K562 (cell line): Measurements from ENCODE around the gene GALK2. TPM values are rescaled to one million over a fixed set of nuclear protein-coding genes. Genes with fewer than 3 reads are reported as not detected.

Experiments used
- ATAC-seq: fragments of 200-7000 bp; cut with Tn5 transposase; 3 replicates; pipeline ENCODE4 v1.9.1; 2020; ENCODE audit warnings: moderate library complexity
- BruUV-seq: library from RNA; stranded (reverse); fragments of 400-500 nt; replicated peaks from 2 replicates; lab custom pipeline; 2021; lab: Mats Ljungman, UMichigan
- CTCF ChIA-PET: fragments of 300-600 bp; formaldehyde crosslinking; extraction: SDS; loops from one replicate; lab custom pipeline; 2021; ENCODE audit warnings: low intra/inter-chr PET ratio; lab: Yijun Ruan, JAX
- POLR2A ChIA-PET: fragments of 300-600, 350-650 bp; sonication (Branson Sonifier 250); formaldehyde crosslinking; extraction: SDS; loops from one replicate; lab custom pipeline; 2021; ENCODE audit warnings: antibody characterized with exemption, inconsistent platforms; lab: Yijun Ruan, JAX
- DNase-seq, 4 experiments: peaks; one replicate each; pipeline versions ENCODE4 v3.0.0 to v3.0.0-alpha.2; 2011 to 2018; ENCODE audit warnings: low spot score in 3 of 4, mixed read lengths in 3 of 4; ENCODE audit errors: extremely low read depth in 1 of 4
- FAIRE-seq: peaks from 2 replicates; lab custom pipeline; 2011; peaks lifted over from hg19 to GRCh38; lab: Jason Lieb, UNC
- H2AFZ ChIP-seq: 2 replicates; pipeline ENCODE4 v1.6.0; 2011; ENCODE audit warnings: low read depth, low read length, control low read depth, inconsistent platforms
- H3K27ac ChIP-seq: fragments of 200-600 bp; 3 replicates; pipeline ENCODE4 v1.8.0; 2011; ENCODE audit warnings: low read depth, mild to moderate bottlenecking, control low read depth, inconsistent platforms, low read length, moderate library complexity, mixed read lengths; ENCODE audit errors: extremely low read depth
- H3K27me3 ChIP-seq, 2 experiments: fragments of 300-600 bp in 1 of 2; 2 replicates in 1 of 2; 3 replicates in 1 of 2; pipeline versions ENCODE4 v1.6.0 to v1.8.0; 2011; ENCODE audit warnings: inconsistent platforms in 2 of 2, low read length in 2 of 2, mild to moderate bottlenecking in 1 of 2, mixed read lengths in 1 of 2, moderate library complexity in 1 of 2; ENCODE audit not compliant: control insufficient read depth in 2 of 2, insufficient read depth in 2 of 2
- H3K36me3 ChIP-seq: fragments of 300-600 bp; 3 replicates; pipeline ENCODE4 v1.8.0; 2011; ENCODE audit warnings: mild to moderate bottlenecking, low read length, inconsistent platforms; ENCODE audit not compliant: control insufficient read depth, insufficient read depth
- H3K4me1 ChIP-seq, 2 experiments: fragments of 200-600 bp in 1 of 2; replicated peaks in 1 of 2; 2 replicates in 1 of 2; 3 replicates in 1 of 2; pipeline versions ENCODE4 v1.5.1 to v1.8.0; 2011; ENCODE audit warnings: inconsistent platforms in 2 of 2, low read length in 2 of 2, mild to moderate bottlenecking in 1 of 2, mixed read lengths in 1 of 2, moderate library complexity in 1 of 2; ENCODE audit not compliant: control insufficient read depth in 2 of 2, insufficient read depth in 2 of 2
- H3K4me2 ChIP-seq: 2 replicates; pipeline ENCODE4 v1.6.1; 2011; ENCODE audit warnings: low read length, control low read depth, inconsistent platforms, mixed read lengths; ENCODE audit not compliant: insufficient read depth
- H3K4me3 ChIP-seq: fragments of 200-600 bp; sonication (generic), shearing (Covaris generic); 2 replicates; pipeline ENCODE4 v1.5.1; 2016; ENCODE audit warnings: control low read depth, inconsistent platforms
- H3K79me2 ChIP-seq: fragments of 200-600 bp; 3 replicates; pipeline ENCODE4 v1.8.0; 2011; ENCODE audit warnings: low read length, inconsistent platforms; ENCODE audit not compliant: control insufficient read depth, insufficient read depth
- H3K9ac ChIP-seq, 2 experiments: 2 replicates each; pipeline versions ENCODE4 v1.6.0 to v1.6.1; 2011; ENCODE audit warnings: low read depth in 2 of 2, low read length in 2 of 2, control low read depth in 1 of 2, inconsistent platforms in 1 of 2, mild to moderate bottlenecking in 1 of 2, mixed read lengths in 1 of 2; ENCODE audit not compliant: insufficient read depth in 1 of 2
- H3K9me1 ChIP-seq: one replicate; pipeline ENCODE4 v1.6.0; 2011; ENCODE audit warnings: inconsistent platforms, mild to moderate bottlenecking, low read length, moderate library complexity; ENCODE audit not compliant: control insufficient read depth, insufficient read depth
- H3K9me3 ChIP-seq: replicated peaks from 2 replicates; pipeline ENCODE4 v1.5.1; 2011; ENCODE audit warnings: low read depth, low read length, inconsistent platforms; ENCODE audit not compliant: control insufficient read depth, insufficient read depth
- H4K20me1 ChIP-seq: replicated peaks from 2 replicates; pipeline ENCODE4 v1.6.1; 2011; ENCODE audit warnings: low read length, inconsistent platforms, mixed read lengths; ENCODE audit not compliant: control insufficient read depth, insufficient read depth
- FOS ChIP-seq: IDR thresholded peaks from 3 replicates; pipeline ENCODE4 v1.6.1; 2011; ENCODE audit not compliant: insufficient read length; ENCODE audit errors: extremely low read depth
- FOXJ3 ChIP-seq: sonication (generic); formaldehyde crosslinking; IDR thresholded peaks from 2 replicates; pipeline ENCODE4 v1.4.0; 2020; ENCODE audit warnings: mild to moderate bottlenecking, missing genetic modification reagents
- HMG20A ChIP-seq: fragments of 450-650 bp; formaldehyde crosslinking; conservative IDR thresholded peaks from 2 replicates; pipeline ENCODE4 v1.4.0; 2020; ENCODE audit warnings: mild to moderate bottlenecking, mixed read lengths
- NCOA1 ChIP-seq: fragments of 450-650 bp; IDR thresholded peaks from 2 replicates; pipeline ENCODE4 v1.6.1; 2016; ENCODE audit warnings: low read depth
- NR2C2 ChIP-seq, 2 experiments: fragments of 200-800 bp in 1 of 2; sonication (Bioruptor generic) in 1 of 2; sonication (generic) in 1 of 2; formaldehyde crosslinking in 1 of 2; IDR thresholded peaks; 2 replicates each; pipeline versions ENCODE4 v1.6.1 to v1.8.0; 2016 to 2022; ENCODE audit warnings: mild to moderate bottlenecking in 1 of 2, missing compliant biosample characterization in 1 of 2, missing genetic modification characterization in 1 of 2, missing genetic modification reagents in 1 of 2
- NUFIP1 ChIP-seq: fragments of 450-650 bp; IDR thresholded peaks from 2 replicates; pipeline ENCODE4 v1.6.1; 2018; ENCODE audit not compliant: partially characterized antibody
- POLR3A ChIP-seq: IDR thresholded peaks from 2 replicates; pipeline ENCODE4 v1.6.1; 2011; ENCODE audit warnings: borderline replicate concordance, mild to moderate bottlenecking, moderate library complexity; ENCODE audit not compliant: insufficient read length, insufficient read depth; ENCODE audit errors: extremely low read depth
- RBM22 ChIP-seq: fragments of 200-400 bp; formaldehyde crosslinking; IDR thresholded peaks from 2 replicates; pipeline ENCODE4 v1.6.1; 2018; ENCODE audit warnings: low read length, low read depth; ENCODE audit not compliant: poor library complexity, severe bottlenecking
- RCOR1 ChIP-seq, 2 experiments: IDR thresholded peaks; 2 replicates each; pipeline ENCODE4 v1.6.1; 2012; ENCODE audit warnings: low read depth in 2 of 2, low read length in 2 of 2, borderline replicate concordance in 1 of 2, improper control_type of control experiment in 1 of 2
- SP1 ChIP-seq: sonication (generic); formaldehyde crosslinking; IDR thresholded peaks from 2 replicates; pipeline ENCODE4 v1.8.1; 2022; ENCODE audit warnings: mild to moderate bottlenecking, missing genetic modification reagents
- STAG1 ChIP-seq: sonication (generic); formaldehyde crosslinking; IDR thresholded peaks from 2 replicates; pipeline ENCODE4 v1.5.0; 2020; ENCODE audit warnings: missing genetic modification reagents, borderline replicate concordance
- TAF15 ChIP-seq: fragments of 200-400 bp; formaldehyde crosslinking; IDR thresholded peaks from 2 replicates; pipeline ENCODE4 v1.6.1; 2017; ENCODE audit warnings: mild to moderate bottlenecking, low read depth, low read length, moderate library complexity
- TCFL5 ChIP-seq: fragments of 250-450 bp; sonication (Bioruptor Pico); conservative IDR thresholded peaks from 2 replicates; pipeline ENCODE4 v1.6.1; 2021; ENCODE audit warnings: mild to moderate bottlenecking, moderate library complexity, matching md5 sums
- YBX1 ChIP-seq: fragments of 450-650 bp; IDR thresholded peaks from 2 replicates; pipeline ENCODE4 v1.7.1; 2016; ENCODE audit warnings: mild to moderate bottlenecking
- WGBS: fragments of 100-300 bp; shearing (Covaris generic); methylation state at CpG from one replicate; pipeline ENCODE4 v1.1.6; 2016; ENCODE audit warnings: low coverage, mixed read lengths; ENCODE audit not compliant: insufficient coverage; ENCODE audit errors: missing lambda C conversion rate; 5-methylcytosine and 5-hydroxymethylcytosine counted together
- in situ Hi-C: fragments of 300-500 bp; cut with MboI; formaldehyde crosslinking; loops from 4 replicates; pipeline ENCODE4 v1.15.0; 2018; ENCODE audit warnings: inconsistent platforms, mixed read lengths
- intact Hi-C: fragments of 100-400 bp; cut with micrococcal nuclease; formaldehyde crosslinking; loops from 2 replicates; pipeline ENCODE4 v1.14.2; 2022
- polyA plus RNA-seq, 8 experiments: library from polyadenylated mRNA; depleted of rRNA in 4 of 8; stranded (reverse) in 5 of 8; unstranded in 3 of 8; fragments of >200 nt; fragmentation: Nextera tagmentation in 2 of 8; fragmentation: Illumina TruSeq in 1 of 8; extraction: Ambion mirVana in 2 of 8; extraction: Trizol in 1 of 8; gene quantifications; 2 replicates each; pipeline versions ENCODE4 v1.2.1 to v1.2.3, GENCODE V29; 2011 to 2014; ENCODE audit warnings: inconsistent platforms in 1 of 8, missing spikeins in 1 of 8
- total RNA-seq, 7 experiments: library from RNA; depleted of rRNA in 6 of 7; stranded (reverse); fragments of >200 nt in 6 of 7; fragmentation: Illumina TruSeq in 2 of 7; extraction: Trizol in 2 of 7; gene quantifications; 2 replicates each; pipeline versions ENCODE4 v1.2.1 to v1.2.3, GENCODE V29; 2011 to 2021; ENCODE audit warnings: low replicate concordance in 1 of 7
- TF ChIP-seq, protein P1 (sequence below): IDR thresholded peaks from 2 replicates; pipeline ENCODE4 v1.6.1; 2011; ENCODE audit not compliant: insufficient read length; ENCODE audit errors: extremely low read depth
- TF ChIP-seq, protein P2 (sequence below): fragments of 450-650 bp; IDR thresholded peaks from 2 replicates; pipeline ENCODE4 v1.6.1; 2018; ENCODE audit not compliant: partially characterized antibody
- TF ChIP-seq, protein P3 (sequence below): fragments of 250-450 bp; sonication (Bioruptor Pico); IDR thresholded peaks from 2 replicates; pipeline ENCODE4 v1.8.0; 2021; ENCODE audit warnings: mild to moderate bottlenecking, moderate library complexity

GALK2 gene
- total and polyA plus RNA-seq, 9 of the 15 experiments (the other 6 are each of a cell fraction or from before 2014, with no cell fraction given), result 32.8 to 82.0 (median 54.4) TPM

DNA sequence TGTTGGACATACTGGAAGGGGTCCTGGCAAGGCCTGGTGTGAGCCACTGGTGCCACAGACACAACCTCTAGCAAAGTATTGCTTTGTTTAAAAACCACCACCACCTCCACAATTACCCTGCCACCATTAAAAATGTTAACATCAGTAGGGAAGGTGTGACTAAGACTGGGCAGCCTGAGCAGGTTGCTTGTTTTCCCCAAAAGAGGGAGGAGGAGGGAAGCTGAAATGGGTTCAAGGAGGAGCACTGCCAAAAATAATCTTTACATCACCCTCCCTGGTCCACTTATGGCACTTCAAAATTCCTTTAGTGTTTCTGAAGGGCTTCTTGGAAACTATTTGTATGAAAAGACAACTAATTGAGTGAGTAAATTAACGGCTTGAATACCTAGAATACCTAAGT, 153.2 kb downstream of the GALK2 start:
- ChIA-PET CTCF (no interaction called here), POLR2A (interaction anchor here (0.7 kb wide), 1 partner anchor 19 kb away, joined by 3 read pairs; no protein-coding TSS in a partner anchor)
- no peaks in the 10 kb centered on the region for H3K9me3 ChIP-seq
- H2AFZ ChIP-seq, result no peak overlapping the region
- H3K79me2 ChIP-seq, result no peaks in the 10 kb centered on the region
- H3K4me2 ChIP-seq, result no peak overlapping the region
- H3K9ac ChIP-seq, result no peak overlapping the region
- no peaks in the 10 kb centered on the region for H3K4me1 ChIP-seq
- FAIRE-seq, result no peak
- H3K27me3 ChIP-seq, result no peaks in the 10 kb centered on the region
- WGBS, result 88% methylated on average over 1 of the region's 1 CpG
- DNase-seq, result no peak
- intact Hi-C loops, result no loop called here
- in situ Hi-C loops, result no loop called here
- H4K20me1 ChIP-seq, result no peaks in the 10 kb centered on the region
- H3K9me1 ChIP-seq, result no peaks in the 10 kb centered on the region
- no peak overlapping the region for H3K27ac ChIP-seq
- no TSS peak for BruUV-seq
- peaks cover 40% of the 10 kb centered on the region for H3K36me3 ChIP-seq
- no peak for ATAC-seq
- no peak overlapping the region for H3K4me3 ChIP-seq
- no peak for TF ChIP-seq FOS
- TF ChIP-seq TCFL5 (CRISPR knock-in tag), result no peak
- TF ChIP-seq NUFIP1, result no peak
- TF ChIP-seq YBX1, result no peak
- TF ChIP-seq RCOR1 (IDR thresholded peaks at IDR 0.05; ENCODE audit: borderline replicate concordance in 1 of 2, low read depth in 2 of 2, low read length in 2 of 2), result no peak
- TF ChIP-seq, protein P1, sequence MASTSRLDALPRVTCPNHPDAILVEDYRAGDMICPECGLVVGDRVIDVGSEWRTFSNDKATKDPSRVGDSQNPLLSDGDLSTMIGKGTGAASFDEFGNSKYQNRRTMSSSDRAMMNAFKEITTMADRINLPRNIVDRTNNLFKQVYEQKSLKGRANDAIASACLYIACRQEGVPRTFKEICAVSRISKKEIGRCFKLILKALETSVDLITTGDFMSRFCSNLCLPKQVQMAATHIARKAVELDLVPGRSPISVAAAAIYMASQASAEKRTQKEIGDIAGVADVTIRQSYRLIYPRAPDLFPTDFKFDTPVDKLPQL, result no peak
- TF ChIP-seq STAG1, result no peak
- no peak for TF ChIP-seq TAF15
- no peak for TF ChIP-seq SP1 (CRISPR knock-in tag)
- TF ChIP-seq POLR3A, result no peak
- TF ChIP-seq, protein P2, sequence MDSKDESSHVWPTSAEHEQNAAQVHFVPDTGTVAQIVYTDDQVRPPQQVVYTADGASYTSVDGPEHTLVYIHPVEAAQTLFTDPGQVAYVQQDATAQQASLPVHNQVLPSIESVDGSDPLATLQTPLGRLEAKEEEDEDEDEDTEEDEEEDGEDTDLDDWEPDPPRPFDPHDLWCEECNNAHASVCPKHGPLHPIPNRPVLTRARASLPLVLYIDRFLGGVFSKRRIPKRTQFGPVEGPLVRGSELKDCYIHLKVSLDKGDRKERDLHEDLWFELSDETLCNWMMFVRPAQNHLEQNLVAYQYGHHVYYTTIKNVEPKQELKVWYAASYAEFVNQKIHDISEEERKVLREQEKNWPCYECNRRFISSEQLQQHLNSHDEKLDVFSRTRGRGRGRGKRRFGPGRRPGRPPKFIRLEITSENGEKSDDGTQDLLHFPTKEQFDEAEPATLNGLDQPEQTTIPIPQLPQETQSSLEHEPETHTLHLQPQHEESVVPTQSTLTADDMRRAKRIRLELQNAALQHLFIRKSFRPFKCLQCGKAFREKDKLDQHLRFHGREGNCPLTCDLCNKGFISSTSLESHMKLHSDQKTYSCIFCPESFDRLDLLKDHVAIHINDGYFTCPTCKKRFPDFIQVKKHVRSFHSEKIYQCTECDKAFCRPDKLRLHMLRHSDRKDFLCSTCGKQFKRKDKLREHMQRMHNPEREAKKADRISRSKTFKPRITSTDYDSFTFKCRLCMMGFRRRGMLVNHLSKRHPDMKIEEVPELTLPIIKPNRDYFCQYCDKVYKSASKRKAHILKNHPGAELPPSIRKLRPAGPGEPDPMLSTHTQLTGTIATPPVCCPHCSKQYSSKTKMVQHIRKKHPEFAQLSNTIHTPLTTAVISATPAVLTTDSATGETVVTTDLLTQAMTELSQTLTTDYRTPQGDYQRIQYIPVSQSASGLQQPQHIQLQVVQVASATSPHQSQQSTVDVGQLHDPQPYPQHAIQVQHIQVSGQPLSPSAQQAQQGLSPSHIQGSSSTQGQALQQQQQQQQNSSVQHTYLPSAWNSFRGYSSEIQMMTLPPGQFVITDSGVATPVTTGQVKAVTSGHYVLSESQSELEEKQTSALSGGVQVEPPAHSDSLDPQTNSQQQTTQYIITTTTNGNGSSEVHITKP, result no peak
- TF ChIP-seq, protein P3, sequence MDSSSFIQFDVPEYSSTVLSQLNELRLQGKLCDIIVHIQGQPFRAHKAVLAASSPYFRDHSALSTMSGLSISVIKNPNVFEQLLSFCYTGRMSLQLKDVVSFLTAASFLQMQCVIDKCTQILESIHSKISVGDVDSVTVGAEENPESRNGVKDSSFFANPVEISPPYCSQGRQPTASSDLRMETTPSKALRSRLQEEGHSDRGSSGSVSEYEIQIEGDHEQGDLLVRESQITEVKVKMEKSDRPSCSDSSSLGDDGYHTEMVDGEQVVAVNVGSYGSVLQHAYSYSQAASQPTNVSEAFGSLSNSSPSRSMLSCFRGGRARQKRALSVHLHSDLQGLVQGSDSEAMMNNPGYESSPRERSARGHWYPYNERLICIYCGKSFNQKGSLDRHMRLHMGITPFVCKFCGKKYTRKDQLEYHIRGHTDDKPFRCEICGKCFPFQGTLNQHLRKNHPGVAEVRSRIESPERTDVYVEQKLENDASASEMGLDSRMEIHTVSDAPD (CRISPR knock-in tag), result no peak
- TF ChIP-seq HMG20A (CRISPR knock-in tag), result no peak
- TF ChIP-seq RBM22, result no peak
- TF ChIP-seq NR2C2 (CRISPR knock-in tag; IDR thresholded peaks at IDR 0.05), result no peak
- no peak for TF ChIP-seq NR2C2 (tag; IDR thresholded peaks at IDR 0.05)
- no peak for TF ChIP-seq NCOA1
- no peak for TF ChIP-seq FOXJ3 (CRISPR knock-in tag)
